DND-41 (cell line): ENCODE results near the gene ITGB5.

Source experiments
- ATAC-seq: fragments of 200-7000 bp; cut with Tn5 transposase; 3 replicates; pipeline ENCODE4 v1.9.1; 2021; ENCODE audit warnings: low read depth; ENCODE audit not compliant: insufficient read depth
- DNase-seq: peaks from one replicate; pipeline ENCODE4 v3.0.0-alpha.2; 2020
- H2AFZ ChIP-seq: 2 replicates; pipeline ENCODE4 v1.6.0; 2012; ENCODE audit warnings: low read depth, low read length
- H3K27ac ChIP-seq: 2 replicates; pipeline ENCODE4 v1.5.1; 2012; ENCODE audit warnings: low read length, inconsistent platforms
- H3K27me3 ChIP-seq: fragments of 200-600 bp; sonication (generic); 2 replicates; pipeline ENCODE4 v1.6.0; 2012; ENCODE audit warnings: low read length, mild to moderate bottlenecking, inconsistent platforms; ENCODE audit not compliant: insufficient read depth, poor library complexity
- H3K36me3 ChIP-seq: 2 replicates; pipeline ENCODE4 v1.5.1; 2012; ENCODE audit warnings: low read length, inconsistent platforms; ENCODE audit not compliant: insufficient read depth
- H3K4me1 ChIP-seq: 2 replicates; pipeline ENCODE4 v1.5.1; 2012; ENCODE audit warnings: mild to moderate bottlenecking, low read length; ENCODE audit not compliant: insufficient read depth
- H3K4me2 ChIP-seq: 2 replicates; pipeline ENCODE4 v1.6.0; 2012; ENCODE audit warnings: mild to moderate bottlenecking, moderate library complexity, low read length, inconsistent platforms; ENCODE audit not compliant: insufficient read depth
- H3K4me3 ChIP-seq, 2 experiments: fragments of 200-600 bp in 1 of 2; shearing (Covaris generic) in 1 of 2; 2 replicates each; pipeline ENCODE4 v1.5.1; 2012 to 2016; ENCODE audit warnings: inconsistent platforms in 2 of 2, low read length in 2 of 2, mild to moderate bottlenecking in 2 of 2, low read depth in 1 of 2, moderate library complexity in 1 of 2
- H3K79me2 ChIP-seq: 2 replicates; pipeline ENCODE4 v1.6.0; 2012; ENCODE audit warnings: low read length, inconsistent platforms; ENCODE audit not compliant: insufficient read depth
- H3K9ac ChIP-seq: 2 replicates; pipeline ENCODE4 v1.6.0; 2012; ENCODE audit warnings: low read depth, mild to moderate bottlenecking, inconsistent platforms, low read length, moderate library complexity
- H3K9me3 ChIP-seq: 2 replicates; pipeline ENCODE4 v1.5.1; 2012; ENCODE audit warnings: low read length, moderate library complexity, mild to moderate bottlenecking, inconsistent platforms; ENCODE audit not compliant: insufficient read depth, severe bottlenecking
- H4K20me1 ChIP-seq: 2 replicates; pipeline ENCODE4 v1.6.0; 2012; ENCODE audit warnings: low read length; ENCODE audit not compliant: insufficient read depth
- CTCF ChIP-seq: IDR thresholded peaks from 2 replicates; pipeline ENCODE4 v1.5.1; 2012; ENCODE audit warnings: borderline replicate concordance, low read length, moderate library complexity, mild to moderate bottlenecking; ENCODE audit not compliant: poor library complexity, severe bottlenecking; ENCODE audit errors: extremely low read depth
- EZH2 ChIP-seq: IDR thresholded peaks from 3 replicates; pipeline ENCODE4 v1.6.1; 2012; ENCODE audit warnings: borderline replicate concordance, low read depth, mild to moderate bottlenecking, moderate library complexity, low read length, inconsistent platforms; ENCODE audit not compliant: severe bottlenecking

Gene ITGB5

GRCh38 chr3:124915254-124915653 is 28.1 kb upstream of the ITGB5 start:
- no peaks in the 10 kb centered on the region for H4K20me1 ChIP-seq
- H3K36me3 ChIP-seq, result no peaks in the 10 kb centered on the region
- ATAC-seq, result no peak
- no peaks in the 10 kb centered on the region for H3K9me3 ChIP-seq
- no peaks in the 10 kb centered on the region for H3K79me2 ChIP-seq
- TF ChIP-seq EZH2 (no peak), CTCF (no peak)
- H3K9ac ChIP-seq, result no peak overlapping the region
- no peak overlapping the region for H3K4me2 ChIP-seq
- no peak overlapping the region for H3K4me3 ChIP-seq
- H3K27ac ChIP-seq, result no peak overlapping the region
- no peak overlapping the region for H2AFZ ChIP-seq
- H3K4me1 ChIP-seq, result no peaks in the 10 kb centered on the region
- peaks cover 10% of the 10 kb centered on the region for H3K27me3 ChIP-seq
- DNase-seq, result no peak

- no peak overlapping the region for H3K27ac ChIP-seq
Measured at GRCh38 chr3:124907957-124908356, 20.8 kb upstream of the ITGB5 start.

GRCh38 chr3:124904835-124905492 is 17.8 kb upstream of the ITGB5 start:
- H3K27ac ChIP-seq, result no peak overlapping the region
- TF ChIP-seq EZH2 (no peak), CTCF (no peak)
- no peak overlapping the region for H3K4me2 ChIP-seq
- peaks cover 9% of the 10 kb centered on the region for H3K4me1 ChIP-seq
- no peaks in the 10 kb centered on the region for H4K20me1 ChIP-seq
- H3K9ac ChIP-seq, result no peak overlapping the region
- no peaks in the 10 kb centered on the region for H3K27me3 ChIP-seq
- no peaks in the 10 kb centered on the region for H3K36me3 ChIP-seq
- H3K79me2 ChIP-seq, result no peaks in the 10 kb centered on the region
- ATAC-seq (no peak), DNase-seq (no peak)
- no peaks in the 10 kb centered on the region for H3K9me3 ChIP-seq
- no peak overlapping the region for H2AFZ ChIP-seq
- H3K4me3 ChIP-seq, result no peak overlapping the region

More at GRCh38 chr3:124907957-124908356, 20.8 kb upstream of the ITGB5 start:
- H3K27me3 ChIP-seq, result peaks cover 5% of the 10 kb centered on the region
- no peak for ATAC-seq
- no peaks in the 10 kb centered on the region for H4K20me1 ChIP-seq
- H3K9ac ChIP-seq, result no peak overlapping the region
- H3K4me1 ChIP-seq, result no peaks in the 10 kb centered on the region
- H3K4me3 ChIP-seq, result no peak overlapping the region
- no peak overlapping the region for H2AFZ ChIP-seq
- no peak overlapping the region for H3K4me2 ChIP-seq
- TF ChIP-seq CTCF (no peak), EZH2 (no peak)
- no peaks in the 10 kb centered on the region for H3K9me3 ChIP-seq
- no peaks in the 10 kb centered on the region for H3K36me3 ChIP-seq
- no peaks in the 10 kb centered on the region for H3K79me2 ChIP-seq
- no peak for DNase-seq
